Effector CD8-positive, alpha-beta T cell (primary cell): ENCODE results near the gene PRKG1.
"Not testable (repeated sequence)": the region's sequence is repeated elsewhere in the genome, so short reads cannot be mapped to it uniquely, and the experiment has no call there.

Source experiments
- DNase-seq: peaks from one replicate; lab custom pipeline; 2025; lab: John Stamatoyannopoulos, UW

The PRKG1 gene

GRCh38 chr10:51270936-51271530 lies 196.7 kb downstream of the PRKG1 start:
- no peak for DNase-seq

GRCh38 chr10:51272099-51272498 lies 197.8 kb downstream of the PRKG1 start:
- DNase-seq = not testable (repeated sequence)

- DNase-seq = no peak
Observed at GRCh38 chr10:51272555-51272954, 198.3 kb downstream of the PRKG1 start.

- no peak for DNase-seq
Observed at GRCh38 chr10:51273574-51273973, 199.3 kb downstream of the PRKG1 start.

GRCh38 chr10:51276097-51276496 lies 201.8 kb downstream of the PRKG1 start:
- DNase-seq = not testable (repeated sequence)

- not testable (repeated sequence) for DNase-seq
Observed at GRCh38 chr10:51281387-51281786, 207.1 kb downstream of the PRKG1 start.

GRCh38 chr10:51285601-51286000 lies 211.3 kb downstream of the PRKG1 start:
- no peak for DNase-seq

- no peak for DNase-seq
Observed at GRCh38 chr10:51288511-51288910, 214.2 kb downstream of the PRKG1 start.

GRCh38 chr10:51289519-51289918 lies 215.2 kb downstream of the PRKG1 start:
- DNase-seq = no peak

GRCh38 chr10:51291961-51292360 lies 217.7 kb downstream of the PRKG1 start:
- DNase-seq = no peak

GRCh38 chr10:51297438-51297837 lies 223.2 kb downstream of the PRKG1 start:
- DNase-seq = no peak

- no peak for DNase-seq
Observed at GRCh38 chr10:51300617-51301304, 226.5 kb downstream of the PRKG1 start.

GRCh38 chr10:51301644-51302043 lies 227.4 kb downstream of the PRKG1 start:
- DNase-seq = no peak

GRCh38 chr10:51302316-51302715 lies 228.0 kb downstream of the PRKG1 start:
- no peak for DNase-seq

- DNase-seq = no peak
Observed at GRCh38 chr10:51308116-51308515, 233.8 kb downstream of the PRKG1 start.

- DNase-seq = no peak
Observed at GRCh38 chr10:51311228-51311627, 236.9 kb downstream of the PRKG1 start.

- no peak for DNase-seq
Observed at GRCh38 chr10:51312817-51313216, 238.5 kb downstream of the PRKG1 start.

GRCh38 chr10:51313251-51313650 lies 239.0 kb downstream of the PRKG1 start:
- no peak for DNase-seq

GRCh38 chr10:51313773-51314478 lies 239.6 kb downstream of the PRKG1 start:
- no peak for DNase-seq

- no peak for DNase-seq
Observed at GRCh38 chr10:51314481-51314880, 240.2 kb downstream of the PRKG1 start.

GRCh38 chr10:51318399-51319172 lies 244.3 kb downstream of the PRKG1 start:
- DNase-seq = no peak

GRCh38 chr10:51319173-51319435 lies 244.8 kb downstream of the PRKG1 start:
- DNase-seq = no peak

- no peak for DNase-seq
Observed at GRCh38 chr10:51321300-51321699, 247.0 kb downstream of the PRKG1 start.
